ENCODE data around the gene NRXN3. TPM values are rescaled to one million over a fixed set of nuclear protein-coding genes. Genes with fewer than 3 reads are reported as not detected.

The NRXN3 gene
- total and polyA plus RNA-seq, 2 of the 13 experiments (the other 11 are each of a cell fraction or from before 2014, with no cell fraction given): 0.03 TPM; not detected in 1

- no peak for TF ChIP-seq SALL2 (CRISPR knock-in tag; IDR thresholded peaks at IDR 0.05)
- no peak for TF ChIP-seq NBN (conservative IDR thresholded peaks at IDR 0.05)
Observed at GRCh38 chr14:79562185-79562584, 1392.0 kb downstream of the NRXN3 start (continued).

- intact Hi-C loops (cut with micrococcal nuclease; ENCODE audit: unreplicated experiment): no loop called here
- no peaks in the 10 kb centered on the region for H3K36me3 ChIP-seq (replicated peaks in 1 of 2; ENCODE audit: control insufficient read depth in 1 of 2, insufficient read depth in 2 of 2, low read length in 2 of 2)
- H3K27me3 ChIP-seq (ENCODE audit: control insufficient read depth in 1 of 2, insufficient read depth in 2 of 2, low read length in 2 of 2): no peaks in the 10 kb centered on the region
- in situ Hi-C loops (cut with HindIII; ENCODE audit: extremely low pct_ligation_motif_present, low pct_unique_long_range_greater_than_20kb): no loop called here
- BruUV-seq (replicated peaks): no TSS peak
- no peak overlapping the region for H3K27ac ChIP-seq (ENCODE audit: extremely low read length, insufficient read depth, low read length)
- no peak overlapping the region for H3K4me2 ChIP-seq (ENCODE audit: low read depth, low read length)
- ChIA-PET CTCF (ENCODE audit: low intra/inter-chr PET ratio, low total read pairs) (no interaction called here), POLR2A (no interaction called here)
- H3K9me3 ChIP-seq (ENCODE audit: low read length): peaks cover 83% of the 10 kb centered on the region
- no peaks in the 10 kb centered on the region for H4K20me1 ChIP-seq (ENCODE audit: insufficient read depth, low read length)
- FAIRE-seq (no peak), DNase-seq (ENCODE audit: low spot score) (no peak), ATAC-seq (no peak)
- H3K4me3 ChIP-seq (replicated peaks in 1 of 3; ENCODE audit: insufficient read depth in 1 of 3, low read depth in 2 of 3, low read length in 3 of 3): no peak overlapping the region
- no peak overlapping the region for H3K9ac ChIP-seq (ENCODE audit: insufficient read depth, low read depth, low read length)
- no peaks in the 10 kb centered on the region for H3K79me2 ChIP-seq (ENCODE audit: insufficient read depth, low read length)
- 74% methylated on average over 2 of the region's 2 CpGs for WGBS (ENCODE audit: low lambda C conversion rate)
- H2AFZ ChIP-seq (ENCODE audit: low read length): no peak overlapping the region
- TF ChIP-seq POLR2A (IDR thresholded peaks at IDR 0.05; ENCODE audit: insufficient read depth in 1 of 2, low read depth in 2 of 2, low read length in 2 of 2) (no peak), REPIN1 (CRISPR knock-in tag; IDR thresholded peaks at IDR 0.05; ENCODE audit: borderline replicate concordance, low read depth) (no peak), NCOR1 (IDR thresholded peaks at IDR 0.05; ENCODE audit: borderline replicate concordance, low read length) (no peak), ZNF468 (CRISPR knock-in tag; IDR thresholded peaks at IDR 0.05) (no peak), ISL2 (CRISPR knock-in tag; IDR thresholded peaks at IDR 0.05) (no peak), ZNF235 (CRISPR knock-in tag; IDR thresholded peaks at IDR 0.05; ENCODE audit: borderline replicate concordance) (no peak), ZNF598 (CRISPR knock-in tag; IDR thresholded peaks at IDR 0.05; ENCODE audit: borderline replicate concordance) (no peak), YY1 (IDR thresholded peaks at IDR 0.05; ENCODE audit: insufficient read depth, insufficient replicate concordance, low read depth, low read length) (no peak), GATA4 (IDR thresholded peaks at IDR 0.05; ENCODE audit: borderline replicate concordance, low read depth) (no peak)
- H3K4me1 ChIP-seq (ENCODE audit: insufficient read depth, low read length): no peaks in the 10 kb centered on the region
Observed at GRCh38 chr14:79564371-79564770, 1394.2 kb downstream of the NRXN3 start.

Data from HepG2 (cell line).